Gastrocnemius medialis (tissue), 4 donors: Measurements from ENCODE around the gene RPL29. TPM values are rescaled to one million over a fixed set of nuclear protein-coding genes. Genes with fewer than 3 reads are reported as not detected.
A peak's percentile ranks its signal among the peaks of the same experiment; 100 is the strongest.

Source experiments
- ATAC-seq, 2 donors: fragments of 150-250 bp; one replicate each; pipeline ENCODE4 v1.9.1; 2016
- DNase-seq, 2 donors: peaks; one replicate each; pipeline ENCODE4 v3.0.0-alpha.2; 2019
- H3K27ac ChIP-seq, 4 donors: fragments of 200-600 bp; sonication (generic); 1 replicate in 1 of 4; 2 replicates in 3 of 4; pipeline ENCODE4 v1.5.1; 2016 to 2018; ENCODE audit warnings: mild to moderate bottlenecking in 2 of 4, moderate library complexity in 1 of 4
- H3K27me3 ChIP-seq, 3 donors: fragments of 200-600 bp; sonication (generic) in 2 of 3; 1 replicate in 1 of 3; 2 replicates in 2 of 3; pipeline versions ENCODE4 v1.5.1 to v1.6.0; 2016 to 2019; ENCODE audit warnings: mild to moderate bottlenecking in 1 of 3, moderate library complexity in 1 of 3
- H3K36me3 ChIP-seq, 2 donors: fragments of 200-600 bp; sonication (generic) in 1 of 2; one replicate each; pipeline ENCODE4 v1.5.1; 2017 to 2018
- H3K4me1 ChIP-seq, 2 donors: fragments of 200-600 bp; sonication (generic) in 1 of 2; one replicate each; pipeline ENCODE4 v1.5.1; 2016 to 2017; ENCODE audit warnings: mild to moderate bottlenecking in 2 of 2
- H3K4me3 ChIP-seq, 4 donors: fragments of 200-600 bp; sonication (generic) in 3 of 4; 1 replicate in 1 of 4; 2 replicates in 3 of 4; pipeline ENCODE4 v1.5.1; 2016 to 2019; ENCODE audit warnings: mild to moderate bottlenecking in 2 of 4
- H3K9me3 ChIP-seq, 3 donors: fragments of 200-600 bp; sonication (generic) in 2 of 3; 1 replicate in 1 of 3; 2 replicates in 2 of 3; pipeline ENCODE4 v1.5.1; 2016 to 2019
- POLR2A ChIP-seq, 2 donors: fragments of 450-650 bp; IDR thresholded peaks; one replicate each; pipeline ENCODE4 v1.6.1; 2017; ENCODE audit warnings: antibody characterized with exemption in 2 of 2, mild to moderate bottlenecking in 2 of 2, moderate library complexity in 2 of 2
- in situ Hi-C, 4 donors: fragments of 200-750 bp; cut with MboI; loops; one replicate each; pipeline versions ENCODE4 v1.15.0 to v1.8.0; 2017; ENCODE audit warnings: low sequenced_read_pairs in 4 of 4
- intact Hi-C: fragments of 100-400 bp; cut with DNase I; formaldehyde crosslinking; loops from one replicate; pipeline ENCODE4 v1.15.1; 2023; ENCODE audit warnings: low total_unique reads
- total RNA-seq, 4 donors: library from RNA; depleted of rRNA; stranded (reverse); fragments of >200 nt; gene quantifications; one replicate each; pipeline versions ENCODE4 v1.1.0 to v1.2.3, GENCODE V29; 2016
- TF ChIP-seq, protein P1 (sequence below), 5 experiments: fragments of 450-650 bp in 3 of 5; fragments of 200-600 bp in 2 of 5; sonication (generic) in 2 of 5; IDR thresholded peaks in 4 of 5; conservative IDR thresholded peaks in 1 of 5; 1 replicate in 4 of 5; 2 replicates in 1 of 5; pipeline ENCODE4 v1.5.1; 2016 to 2019; ENCODE audit warnings: antibody characterized with exemption in 5 of 5, mild to moderate bottlenecking in 3 of 5, moderate library complexity in 3 of 5

The RPL29 gene
- total RNA-seq, 4 donors from 2014 or later: 1,885 to 2,483 (median 2,154) TPM

DNA sequence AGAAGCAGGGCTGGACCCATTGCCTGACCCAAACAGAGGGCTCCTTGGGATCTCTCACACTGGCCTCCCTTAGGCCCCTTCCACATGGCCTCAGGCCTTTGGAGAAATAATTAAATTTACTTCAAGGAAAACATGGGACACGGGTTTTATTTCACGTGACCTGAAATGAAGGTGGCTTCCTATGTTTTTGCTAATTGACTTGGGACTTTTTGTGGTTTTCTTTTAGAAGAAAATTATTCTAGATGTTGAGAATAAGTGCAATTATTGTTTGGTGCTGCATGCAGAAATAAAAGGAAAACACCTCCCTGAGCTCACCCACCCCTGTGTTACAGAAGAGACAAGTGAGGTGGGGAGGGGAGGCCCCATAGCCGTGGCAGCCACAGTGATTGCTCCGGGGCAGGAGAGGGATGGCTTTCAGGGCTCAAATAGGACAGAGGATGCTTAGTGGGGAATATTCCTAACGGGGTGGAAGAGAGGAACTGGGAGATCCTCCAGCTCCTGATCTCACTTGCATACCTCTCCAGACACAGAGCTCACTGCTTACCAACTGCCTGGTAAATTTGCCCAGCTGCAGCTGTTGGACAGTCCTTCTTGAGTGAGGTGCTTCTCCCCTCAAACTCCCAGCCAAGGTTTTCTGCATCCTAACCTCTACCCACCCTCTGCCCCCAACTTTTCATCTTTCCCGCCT, 29.2 kb upstream of the RPL29 start:
- no peaks in the 10 kb centered on the region for H3K9me3 ChIP-seq
- in situ Hi-C loops: no loop called here
- H3K27ac ChIP-seq: peak overlapping the region; percentile 95 to 98 (median 96)
- H3K27me3 ChIP-seq: no peaks in the 10 kb centered on the region
- H3K4me1 ChIP-seq: peaks cover 94 to 95% of the 10 kb centered on the region in 2 donors
- peak; percentile 66 to 79 for DNase-seq
- H3K4me3 ChIP-seq: peak overlapping the region in 3 of 4 donors; percentile 25 to 59 (median 45)
- no peaks in the 10 kb centered on the region for H3K36me3 ChIP-seq
- TF ChIP-seq POLR2A (IDR thresholded peaks at IDR 0.05): peak in 1 of 2 donors; percentile 41
- TF ChIP-seq, protein P1, sequence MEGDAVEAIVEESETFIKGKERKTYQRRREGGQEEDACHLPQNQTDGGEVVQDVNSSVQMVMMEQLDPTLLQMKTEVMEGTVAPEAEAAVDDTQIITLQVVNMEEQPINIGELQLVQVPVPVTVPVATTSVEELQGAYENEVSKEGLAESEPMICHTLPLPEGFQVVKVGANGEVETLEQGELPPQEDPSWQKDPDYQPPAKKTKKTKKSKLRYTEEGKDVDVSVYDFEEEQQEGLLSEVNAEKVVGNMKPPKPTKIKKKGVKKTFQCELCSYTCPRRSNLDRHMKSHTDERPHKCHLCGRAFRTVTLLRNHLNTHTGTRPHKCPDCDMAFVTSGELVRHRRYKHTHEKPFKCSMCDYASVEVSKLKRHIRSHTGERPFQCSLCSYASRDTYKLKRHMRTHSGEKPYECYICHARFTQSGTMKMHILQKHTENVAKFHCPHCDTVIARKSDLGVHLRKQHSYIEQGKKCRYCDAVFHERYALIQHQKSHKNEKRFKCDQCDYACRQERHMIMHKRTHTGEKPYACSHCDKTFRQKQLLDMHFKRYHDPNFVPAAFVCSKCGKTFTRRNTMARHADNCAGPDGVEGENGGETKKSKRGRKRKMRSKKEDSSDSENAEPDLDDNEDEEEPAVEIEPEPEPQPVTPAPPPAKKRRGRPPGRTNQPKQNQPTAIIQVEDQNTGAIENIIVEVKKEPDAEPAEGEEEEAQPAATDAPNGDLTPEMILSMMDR (IDR thresholded peaks at IDR 0.05 in 4 of 5, conservative IDR thresholded peaks at IDR 0.05 in 1 of 5): no peak
- intact Hi-C loops: no loop called here
- ATAC-seq: peak; percentile 43 to 63

DNA sequence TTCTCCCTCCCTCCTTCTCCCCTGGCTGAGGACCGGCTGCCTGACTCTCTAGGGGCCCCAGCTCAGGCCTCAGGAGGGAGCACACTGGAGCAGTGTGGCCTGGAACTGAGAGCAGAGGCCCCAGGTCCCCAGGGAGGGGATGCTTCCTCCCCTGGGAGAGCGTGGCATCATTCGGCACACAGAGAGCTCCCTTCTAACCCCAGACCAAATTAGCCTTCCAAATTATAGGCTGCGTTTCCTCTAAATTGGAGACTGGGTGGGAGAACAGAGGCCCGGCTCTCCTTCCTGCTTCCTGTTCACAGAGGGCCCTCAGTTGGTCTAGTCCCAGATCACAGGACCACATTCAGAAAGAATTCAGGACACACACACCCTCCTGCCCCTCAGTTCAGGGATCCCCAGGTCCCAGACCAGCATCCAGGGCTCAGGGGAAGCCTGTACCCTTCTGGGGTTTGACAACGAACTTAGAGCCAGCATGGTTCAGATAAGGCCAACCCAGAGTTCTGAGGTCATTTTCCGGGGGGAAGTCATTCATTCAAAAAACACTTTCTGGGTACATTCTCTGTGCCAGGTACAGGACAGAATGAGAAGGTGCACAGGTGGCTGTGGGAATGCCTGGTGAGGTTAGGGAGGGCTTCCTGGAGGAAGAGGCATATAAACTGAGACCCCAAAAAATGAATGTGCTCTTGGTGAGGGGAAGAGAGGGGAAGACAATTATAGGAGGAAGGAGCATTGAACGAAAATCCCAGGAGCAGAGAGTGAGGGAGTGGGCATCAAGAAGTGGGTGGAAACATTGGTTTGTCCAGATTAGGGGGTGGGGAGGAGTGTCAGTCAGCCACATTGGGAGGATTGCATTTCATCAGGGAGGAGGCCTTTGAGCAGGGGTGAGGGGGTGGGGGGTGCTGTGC, 28.4 kb upstream of the RPL29 start:
- H3K27me3 ChIP-seq: no peaks in the 10 kb centered on the region
- DNase-seq: no peak
- intact Hi-C loops (loop anchor here (2.0 kb wide), 1 partner anchor 819 kb away; no protein-coding TSS in a partner anchor), in situ Hi-C loops (no loop called here)
- H3K36me3 ChIP-seq: no peaks in the 10 kb centered on the region
- H3K4me1 ChIP-seq: peaks cover 92 to 94% of the 10 kb centered on the region in 2 donors
- H3K27ac ChIP-seq: peak overlapping the region; percentile 95 to 98 (median 96)
- no peaks in the 10 kb centered on the region for H3K9me3 ChIP-seq
- peak overlapping the region; percentile 42 to 59 (median 46) for H3K4me3 ChIP-seq
- TF ChIP-seq, protein P1 (IDR thresholded peaks at IDR 0.05 in 4 of 5, conservative IDR thresholded peaks at IDR 0.05 in 1 of 5): no peak
- ATAC-seq: no peak

DNA sequence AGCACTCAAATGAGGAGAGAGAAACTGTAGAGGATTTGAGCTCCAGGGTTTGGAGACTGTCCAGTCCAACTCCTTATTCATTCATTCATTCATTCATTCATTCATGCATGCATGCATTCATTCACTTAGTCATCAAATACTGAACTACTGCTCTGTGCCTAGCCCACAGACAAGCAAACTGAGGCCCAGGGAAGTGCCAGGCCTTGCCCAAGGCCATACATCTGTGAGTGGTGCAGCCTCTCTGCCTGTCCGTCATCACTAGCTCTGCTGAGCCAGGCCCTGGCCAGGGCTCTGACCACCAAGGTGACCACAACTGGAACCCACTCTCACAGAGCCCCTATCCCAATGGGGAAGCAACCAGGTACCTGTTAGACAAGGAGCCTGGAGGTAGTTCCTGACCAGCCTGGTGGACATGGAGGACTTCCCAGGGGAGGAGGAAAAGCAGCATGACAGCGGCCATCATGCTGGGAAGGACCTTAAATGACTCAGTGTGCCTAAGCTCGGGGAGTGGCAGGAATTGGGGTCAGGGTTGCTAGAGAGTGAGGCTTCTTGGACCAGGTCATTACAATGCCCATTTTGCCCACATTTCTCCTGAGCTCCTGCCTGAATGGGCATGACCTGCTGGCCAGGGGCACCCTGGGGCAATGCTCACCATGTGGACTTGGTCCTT, 27.5 kb upstream of the RPL29 start:
- peak in 1 of 2 donors; percentile 53 for DNase-seq
- Histone ChIP-seq H3K36me3 (no peaks in the 10 kb centered on the region), H3K27me3 (no peaks in the 10 kb centered on the region), H3K27ac (peak overlapping the region; percentile 95 to 98 (median 96)), H3K4me1 (peaks cover 92 to 94% of the 10 kb centered on the region in 2 donors), H3K9me3 (no peaks in the 10 kb centered on the region), H3K4me3 (peak overlapping the region; percentile 42 to 59 (median 46))
- peak in 1 of 2 donors; percentile 2 for ATAC-seq
- intact Hi-C loops: loop anchor here (2.0 kb wide), 1 partner anchor 820 kb away; no protein-coding TSS in a partner anchor
- TF ChIP-seq POLR2A (IDR thresholded peaks at IDR 0.05): no peak
- TF ChIP-seq, protein P1 (IDR thresholded peaks at IDR 0.05 in 4 of 5, conservative IDR thresholded peaks at IDR 0.05 in 1 of 5): no peak
- in situ Hi-C loops: no loop called here

DNA sequence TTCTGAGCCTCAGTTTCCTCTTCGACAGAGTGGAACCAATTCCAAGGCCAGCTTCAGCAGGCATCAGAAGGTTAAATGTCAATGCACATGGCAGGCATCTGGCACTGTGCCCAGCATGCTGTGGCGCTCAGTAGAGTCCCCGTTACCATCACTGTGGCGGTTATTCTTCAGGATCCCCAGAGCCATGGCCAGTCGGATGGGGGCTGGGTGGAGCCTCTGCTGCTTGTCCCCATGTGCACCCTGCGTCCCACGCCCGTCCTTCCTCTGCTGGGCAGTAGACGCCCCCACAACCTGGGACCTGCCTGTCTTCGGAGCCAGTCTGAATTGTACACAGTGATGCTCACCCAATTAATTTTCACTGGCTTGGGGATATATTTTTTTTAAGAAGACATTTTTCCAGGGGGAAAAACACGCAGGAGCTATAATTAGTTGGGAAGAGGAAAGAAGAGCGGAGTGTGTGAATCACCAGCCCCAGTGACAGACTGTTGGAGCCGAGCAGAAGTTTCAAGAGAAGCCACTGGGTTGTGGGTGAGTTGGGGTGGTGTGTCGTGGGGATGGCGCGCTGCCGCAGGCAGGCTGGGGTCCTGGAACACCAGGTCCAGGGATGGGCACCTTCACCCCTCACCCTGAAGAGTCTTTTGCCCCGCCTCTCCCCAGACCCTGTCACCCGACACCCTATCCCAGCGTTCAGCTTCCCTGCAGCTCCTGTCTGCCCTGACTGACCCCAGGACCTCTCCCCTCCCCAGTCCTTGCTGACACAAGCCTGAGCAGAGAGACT, 26.8 kb upstream of the RPL29 start:
- Histone ChIP-seq H3K27ac (peak overlapping the region; percentile 95 to 98 (median 96)), H3K4me3 (peak overlapping the region; percentile 42 to 59 (median 46)), H3K36me3 (no peaks in the 10 kb centered on the region), H3K27me3 (no peaks in the 10 kb centered on the region), H3K4me1 (peaks cover 92 to 93% of the 10 kb centered on the region in 2 donors), H3K9me3 (no peaks in the 10 kb centered on the region)
- peak; percentile 64 to 71 for TF ChIP-seq POLR2A (IDR thresholded peaks at IDR 0.05)
- TF ChIP-seq, protein P1 (IDR thresholded peaks at IDR 0.05 in 4 of 5, conservative IDR thresholded peaks at IDR 0.05 in 1 of 5): peak in 1 of 5 experiments; percentile 21
- in situ Hi-C loops (no loop called here), intact Hi-C loops (loop anchor here (2.0 kb wide), 1 partner anchor 820 kb away; no protein-coding TSS in a partner anchor)
- peak; percentile 34 to 46 for ATAC-seq
- DNase-seq: peak; percentile 49 to 85
